Central memory CD4-positive, alpha-beta T cell (primary cell): ENCODE results near the gene OSBPL5.

Experiments used
- DNase-seq: peaks from one replicate; pipeline ENCODE4 v3.0.0; 2022

OSBPL5 gene

GRCh38 chr11:3162410-3163240 lies 2.5 kb downstream of the OSBPL5 start:
- no peak for DNase-seq

- no peak for DNase-seq
Observed at GRCh38 chr11:3161720-3162409, 3.2 kb downstream of the OSBPL5 start.

DNA sequence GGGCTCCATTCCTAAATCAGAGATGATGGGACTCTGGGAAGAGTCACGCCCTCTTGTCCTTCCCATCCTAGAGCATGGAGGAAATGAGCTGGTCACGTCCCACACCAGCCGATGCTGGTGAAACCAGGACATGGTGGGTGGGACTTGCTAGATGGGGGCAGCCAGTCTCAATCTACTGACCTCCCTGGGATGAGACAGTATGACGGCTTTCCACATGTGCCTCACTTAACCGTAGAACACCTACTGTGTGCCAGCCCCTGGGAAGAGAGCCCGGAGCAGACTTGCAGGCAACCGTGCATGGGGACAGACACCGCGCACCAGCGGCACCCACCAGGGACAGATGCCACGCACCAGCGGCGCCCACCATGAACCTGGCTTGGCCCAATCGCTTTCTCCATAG lies 3.8 kb downstream of the OSBPL5 start:
- DNase-seq, result no peak

DNA sequence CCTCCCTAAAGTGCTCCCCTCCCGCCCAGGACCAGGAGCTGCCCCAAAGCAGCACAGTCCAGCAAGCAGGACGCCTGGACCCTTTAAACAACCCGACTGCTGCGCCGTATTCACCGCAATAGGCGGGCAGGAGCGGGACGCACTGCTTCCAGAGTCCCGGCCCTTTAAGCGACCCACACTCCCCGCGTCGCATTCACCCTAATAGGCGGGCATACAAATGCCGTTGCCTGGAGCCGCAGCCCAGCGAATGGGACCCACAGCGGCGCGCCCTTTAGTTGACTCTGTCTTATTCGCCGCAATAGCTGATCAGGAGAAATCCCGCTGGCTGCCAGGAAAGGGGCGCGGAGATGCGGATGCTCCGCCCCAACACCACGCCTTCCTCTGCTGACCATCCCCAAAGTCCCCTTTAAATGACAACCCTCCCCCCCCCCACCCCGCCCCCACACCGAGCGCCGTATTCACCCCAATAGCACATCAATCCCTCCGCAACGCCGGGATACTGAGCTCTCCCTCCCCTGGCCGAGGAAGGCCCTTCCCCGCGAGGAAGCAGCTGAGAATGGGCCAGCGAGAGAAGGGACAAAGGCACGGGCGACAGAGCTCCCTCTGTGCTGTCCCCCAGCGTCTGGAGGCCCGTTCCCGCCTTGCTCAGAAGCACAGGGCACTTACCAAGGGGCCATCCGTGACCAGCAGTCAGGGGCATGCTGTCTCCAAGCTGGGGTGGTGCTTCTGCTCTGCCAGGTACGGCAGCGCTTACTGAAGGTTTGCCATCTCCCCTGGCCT lies 4.7 kb downstream of the OSBPL5 start:
- DNase-seq, result no peak

GRCh38 chr11:3159296-3160190 lies 5.6 kb downstream of the OSBPL5 start:
- no peak for DNase-seq

DNA sequence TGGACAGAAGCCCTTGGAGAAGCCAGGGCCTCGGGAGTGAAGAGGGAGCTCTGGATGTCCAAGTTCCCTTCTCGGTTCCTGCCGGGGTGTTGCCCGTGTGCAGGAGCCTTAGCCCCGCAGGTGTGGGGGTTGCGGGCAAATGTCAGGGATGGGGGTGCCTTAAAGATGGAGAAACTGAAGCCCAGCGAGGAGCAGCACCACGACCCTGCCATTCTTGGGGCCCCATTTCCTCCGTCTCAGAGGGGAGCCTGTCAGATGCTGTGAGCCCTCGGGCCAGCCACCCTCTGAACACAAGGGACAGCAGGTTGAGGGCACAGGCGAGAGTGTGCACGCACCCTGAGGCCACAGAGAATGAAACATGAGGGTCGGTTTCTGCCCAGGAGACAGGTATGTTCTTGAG lies 6.3 kb downstream of the OSBPL5 start:
- no peak for DNase-seq

GRCh38 chr11:3158131-3158591 lies 6.9 kb downstream of the OSBPL5 start:
- DNase-seq, result no peak

DNA sequence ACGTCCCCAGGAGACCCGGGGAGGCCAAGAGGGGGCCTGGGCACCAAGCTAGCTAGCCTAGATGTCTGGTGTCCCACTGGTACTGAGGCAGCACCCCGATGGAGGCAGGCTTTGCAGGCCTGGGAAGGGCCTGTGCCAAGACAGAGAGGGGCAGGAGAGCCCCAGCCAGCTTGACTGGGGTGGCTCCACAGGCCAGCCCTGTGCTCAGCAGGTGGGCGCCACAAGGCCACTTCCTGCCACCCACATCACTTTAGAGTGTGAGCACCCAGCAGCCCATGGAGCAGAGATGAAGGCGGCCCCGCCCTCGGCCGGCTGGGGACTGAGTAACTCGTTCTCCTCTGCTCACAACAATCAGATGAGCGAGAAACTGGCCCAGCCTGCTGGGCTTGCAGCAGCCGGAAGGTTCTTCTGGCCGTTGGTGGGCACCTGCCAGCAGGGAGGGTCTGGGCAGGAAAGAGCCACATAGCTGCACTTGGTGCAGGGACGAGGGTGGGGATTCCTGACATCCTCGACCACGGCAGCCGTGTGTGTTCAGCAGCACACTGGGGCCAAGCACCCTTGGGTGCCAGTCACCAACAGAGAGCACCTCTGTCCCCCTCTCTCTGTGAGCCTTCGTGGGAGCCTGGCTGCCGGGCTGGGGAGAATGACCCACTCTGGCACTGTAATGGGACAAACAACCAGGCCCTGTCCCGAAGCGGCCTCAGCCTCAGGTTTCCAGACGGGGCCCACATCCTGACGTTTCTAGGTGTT lies 7.6 kb downstream of the OSBPL5 start:
- DNase-seq, result no peak

DNA sequence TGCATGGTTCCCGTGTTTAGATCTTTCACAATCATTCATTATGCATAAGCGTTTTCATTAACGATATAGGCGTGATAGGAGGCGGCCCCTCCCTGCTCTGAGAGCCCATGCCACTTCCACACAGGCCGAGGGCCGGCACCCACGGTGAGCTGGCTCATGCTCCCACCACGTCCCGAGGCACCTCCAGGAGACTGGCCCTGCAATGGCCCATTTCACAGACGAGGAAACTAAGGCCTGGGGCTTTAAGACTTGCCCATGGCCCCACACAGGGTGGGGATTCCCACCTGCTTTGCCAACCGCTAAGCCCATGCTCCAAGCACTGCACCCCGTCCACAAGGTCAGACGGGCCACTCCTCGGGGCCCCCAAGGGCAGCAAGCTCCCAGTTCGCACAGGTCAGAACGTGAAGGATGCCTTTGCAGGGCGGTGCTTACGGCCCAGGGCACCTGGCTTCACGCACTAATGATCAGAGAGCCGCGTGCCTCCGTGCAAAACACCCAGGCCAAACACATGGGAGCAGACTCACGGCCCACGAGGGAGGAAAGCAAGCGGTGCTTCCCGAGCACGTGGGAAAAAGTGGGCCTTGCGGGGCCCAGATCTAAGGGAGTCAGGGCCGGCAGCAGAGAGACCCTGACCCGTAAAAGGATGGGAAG lies 8.3 kb downstream of the OSBPL5 start:
- no peak for DNase-seq

DNA sequence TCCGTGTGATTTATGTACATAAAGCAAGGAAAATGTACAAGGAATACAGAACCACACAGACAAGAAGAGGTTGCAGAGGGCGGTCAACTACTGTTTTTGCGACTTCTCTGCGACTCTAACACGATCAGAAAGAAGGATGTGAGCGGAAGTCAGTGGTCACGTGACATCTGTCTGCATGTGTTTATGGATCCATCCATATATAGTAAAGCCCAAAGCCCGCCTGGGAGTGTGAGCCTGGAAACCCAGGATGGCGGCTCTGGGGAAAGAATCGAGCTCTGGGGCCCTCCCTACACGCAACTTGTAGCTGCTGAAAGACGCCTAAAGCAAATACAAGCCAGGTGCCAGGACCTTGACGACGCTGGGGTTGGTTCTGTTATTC lies 8.8 kb downstream of the OSBPL5 start:
- DNase-seq, result no peak

DNA sequence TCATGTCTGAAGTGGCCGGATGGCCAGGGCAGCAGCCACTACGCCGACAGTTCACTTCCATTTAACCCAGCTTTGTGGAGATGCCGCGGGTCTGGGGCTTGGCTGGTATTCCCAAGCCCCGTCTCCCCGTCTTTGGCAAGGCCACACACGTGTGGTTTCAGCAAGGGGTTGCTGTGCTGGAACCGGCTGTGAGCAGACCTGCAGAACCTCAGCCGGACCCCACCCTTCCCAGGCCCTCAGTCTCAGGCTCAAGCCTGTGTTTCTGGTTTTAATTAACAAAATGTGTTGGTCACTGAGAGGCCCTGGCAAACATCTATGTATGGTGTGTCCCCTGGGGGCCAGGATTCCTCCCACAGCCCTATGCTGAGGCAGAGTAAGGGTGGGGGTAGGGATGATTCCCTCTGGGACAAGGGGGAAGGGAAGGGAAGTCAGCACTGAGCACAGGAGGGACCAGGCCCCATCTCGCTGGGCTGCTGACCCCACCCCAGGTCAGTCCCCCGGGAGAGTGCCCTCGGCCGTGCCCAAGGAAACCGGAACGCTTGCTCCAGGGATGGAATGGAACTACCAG lies 9.3 kb downstream of the OSBPL5 start:
- no peak for DNase-seq

DNA sequence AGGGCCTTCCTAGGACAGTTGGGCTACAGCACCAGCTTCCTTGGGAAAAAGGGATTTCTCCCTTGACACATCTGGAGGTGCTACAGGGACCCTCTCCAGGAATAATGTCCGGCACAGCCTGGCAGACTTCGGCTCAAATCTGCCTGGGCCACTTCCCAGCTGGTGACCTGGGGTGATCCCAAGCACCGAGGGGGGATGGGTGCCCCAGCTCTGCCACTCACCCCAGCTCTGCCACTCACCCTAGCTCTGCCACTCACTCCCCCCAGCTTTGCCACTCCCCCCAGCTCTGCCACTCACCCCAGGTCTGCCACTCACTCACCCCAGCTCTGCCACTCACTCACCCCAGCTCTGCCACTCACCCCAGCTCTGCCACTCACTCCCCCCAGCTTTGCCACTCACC lies 9.9 kb downstream of the OSBPL5 start:
- DNase-seq, result no peak

DNA sequence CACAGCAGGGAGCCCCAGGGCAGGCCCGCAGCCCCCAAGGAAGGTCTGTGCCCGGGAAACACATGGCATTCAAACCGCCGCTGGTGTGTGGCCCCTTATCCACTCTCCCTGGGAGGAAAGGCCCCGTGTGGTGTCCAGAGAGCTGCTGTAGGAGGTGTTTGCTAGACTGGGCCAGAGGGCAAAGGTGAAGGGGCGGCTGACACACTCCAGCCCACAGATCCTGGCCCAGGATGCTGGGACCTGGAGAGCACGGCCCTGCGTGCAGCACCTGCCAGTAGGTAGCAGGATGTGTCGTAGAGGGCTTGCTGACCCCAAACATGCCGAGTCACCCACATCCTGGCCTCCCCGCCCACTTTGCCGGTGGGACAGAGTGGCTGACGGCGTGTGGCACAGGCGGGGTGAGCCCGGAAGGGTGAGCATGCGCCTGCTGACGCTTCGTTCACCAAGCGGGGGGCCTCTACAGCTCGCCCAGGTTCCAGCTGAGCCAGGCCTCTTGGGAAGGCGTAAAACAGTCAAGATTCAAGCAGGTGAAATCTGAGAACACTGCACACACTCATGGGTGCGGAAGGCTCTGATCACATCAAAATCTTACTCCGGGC lies 11.0 kb downstream of the OSBPL5 start:
- no peak for DNase-seq

- no peak for DNase-seq
Observed at GRCh38 chr11:3153291-3153861, 11.7 kb downstream of the OSBPL5 start.

DNA sequence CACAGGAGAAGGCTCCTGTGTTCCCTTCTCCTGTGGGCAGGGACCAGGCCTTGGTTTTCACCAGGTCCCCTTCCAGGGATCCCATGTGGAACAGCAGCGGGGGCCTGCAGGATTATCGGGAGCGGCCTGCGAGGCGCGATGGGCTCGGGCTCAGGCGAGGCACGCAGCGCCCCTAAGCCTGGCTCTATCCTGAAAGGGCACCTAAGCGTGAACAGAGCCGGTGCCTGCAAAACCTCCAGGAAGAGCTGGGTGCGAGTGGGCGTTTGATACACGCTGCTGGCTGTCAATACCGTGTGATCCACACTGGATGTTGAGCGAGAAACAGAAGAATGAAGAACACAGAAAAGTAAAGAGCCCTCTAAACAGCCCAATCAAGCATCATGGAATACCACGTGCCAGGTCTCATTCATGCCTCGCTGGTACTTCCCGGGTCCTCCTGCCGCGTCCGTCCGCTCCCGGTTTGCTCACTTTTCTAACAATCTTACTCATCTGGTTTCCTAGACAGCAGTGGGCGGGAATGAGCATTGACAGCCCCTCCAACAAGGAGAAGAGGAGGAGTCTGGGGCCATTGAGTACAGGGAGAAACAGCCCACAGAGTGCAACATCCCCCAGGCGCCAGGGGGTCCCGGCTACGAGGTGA lies 12.5 kb downstream of the OSBPL5 start:
- DNase-seq, result no peak

- DNase-seq, result no peak
Observed at GRCh38 chr11:3150726-3151125, 14.4 kb downstream of the OSBPL5 start.

GRCh38 chr11:3149852-3150188 lies 15.3 kb downstream of the OSBPL5 start:
- no peak for DNase-seq

GRCh38 chr11:3148990-3149851 lies 15.9 kb downstream of the OSBPL5 start:
- no peak for DNase-seq
